ENCODE data around the gene EIF4G3.

- no peak for TF ChIP-seq CTCF (IDR thresholded peaks at IDR 0.05)
- TF ChIP-seq POLR2A (IDR thresholded peaks at IDR 0.05) = no peak
These were observed 308.4 kb downstream of the EIF4G3 start for GRCh38 chr1:20868263-20868662.
